GM19023 (cell line): Measurements from ENCODE around the gene CAPRIN2.
A peak's percentile ranks its signal among the peaks of the same experiment; 100 is the strongest.

Source experiments
- ATAC-seq: cut with Tn5 transposase; IDR thresholded peaks from one replicate; pipeline ENCODE4 v1.9.1; 2021; ENCODE audit warnings: mild to moderate bottlenecking, moderate library complexity; ENCODE audit not compliant: unreplicated experiment

The CAPRIN2 gene

GRCh38 chr12:30763053-30763452 is 8.3 kb upstream of the CAPRIN2 start:
- ATAC-seq, result no peak

GRCh38 chr12:30761730-30762129 is 7.0 kb upstream of the CAPRIN2 start:
- ATAC-seq, result no peak

GRCh38 chr12:30757316-30757715 is 2.6 kb upstream of the CAPRIN2 start:
- ATAC-seq, result no peak

- ATAC-seq, result no peak
Observed at GRCh38 chr12:30756074-30756473, 1.3 kb upstream of the CAPRIN2 start.

- no peak for ATAC-seq
Observed at GRCh38 chr12:30755395-30755762, 628 bp upstream of the CAPRIN2 start.

GRCh38 chr12:30754383-30754749 is 385 bp downstream of the CAPRIN2 start:
- peak; percentile 43 for ATAC-seq

- no peak for ATAC-seq
Observed at GRCh38 chr12:30753751-30754382, 884 bp downstream of the CAPRIN2 start.

GRCh38 chr12:30753233-30753632 is 1.5 kb downstream of the CAPRIN2 start:
- ATAC-seq, result no peak

- ATAC-seq, result no peak
Observed at GRCh38 chr12:30752255-30752654, 2.5 kb downstream of the CAPRIN2 start.

- no peak for ATAC-seq
Observed at GRCh38 chr12:30748147-30748546, 6.6 kb downstream of the CAPRIN2 start.

GRCh38 chr12:30746190-30746589 is 8.6 kb downstream of the CAPRIN2 start:
- no peak for ATAC-seq

- no peak for ATAC-seq
Observed at GRCh38 chr12:30744321-30744720, 10.4 kb downstream of the CAPRIN2 start.

- ATAC-seq, result no peak
Observed at GRCh38 chr12:30740274-30740673, 14.5 kb downstream of the CAPRIN2 start.

GRCh38 chr12:30739020-30739419 is 15.7 kb downstream of the CAPRIN2 start:
- ATAC-seq, result no peak

GRCh38 chr12:30732954-30733637 is 21.7 kb downstream of the CAPRIN2 start:
- no peak for ATAC-seq

- ATAC-seq, result no peak
Observed at GRCh38 chr12:30730011-30730410, 24.7 kb downstream of the CAPRIN2 start.

- ATAC-seq, result no peak
Observed at GRCh38 chr12:30729547-30729946, 25.2 kb downstream of the CAPRIN2 start.

- no peak for ATAC-seq
Observed at GRCh38 chr12:30726647-30727046, 28.1 kb downstream of the CAPRIN2 start.

- no peak for ATAC-seq
Observed at GRCh38 chr12:30725739-30726138, 29.0 kb downstream of the CAPRIN2 start.

- no peak for ATAC-seq
Observed at GRCh38 chr12:30719060-30719459, 35.7 kb downstream of the CAPRIN2 start.

- no peak for ATAC-seq
Observed at GRCh38 chr12:30707613-30708342, 47.0 kb downstream of the CAPRIN2 start.

- no peak for ATAC-seq
Observed at GRCh38 chr12:30706476-30706875, 48.3 kb downstream of the CAPRIN2 start.
